A673 (cell line): ENCODE results near the gene SLC6A6. TPM values are rescaled to one million over a fixed set of nuclear protein-coding genes. Genes with fewer than 3 reads are reported as not detected.
A peak's percentile ranks its signal among the peaks of the same experiment; 100 is the strongest.

ENCODE experiments used
- BruUV-seq: library from RNA; stranded (reverse); fragments of 400-500 nt; replicated peaks from 2 replicates; lab custom pipeline; 2021; lab: Mats Ljungman, UMichigan
- CTCF ChIA-PET: fragments of 300-600 bp; sonication (Branson Sonifier 250); formaldehyde crosslinking; loops from one replicate; lab custom pipeline; 2022; ENCODE audit warnings: antibody characterized with exemption; lab: Charles Lee
- POLR2A ChIA-PET: fragments of 300-600 bp; sonication (Branson Sonifier 250); formaldehyde crosslinking; loops from one replicate; lab custom pipeline; 2022; ENCODE audit warnings: antibody characterized with exemption; ENCODE audit not compliant: low non-redundant PET; lab: Charles Lee
- DNase-seq: peaks from one replicate; pipeline ENCODE4 v3.0.0-alpha.2; 2015; ENCODE audit warnings: low spot score
- H3K27ac ChIP-seq: fragments of 200-600 bp; sonication (generic); 2 replicates; pipeline ENCODE4 v1.5.1; 2016; ENCODE audit warnings: mixed run types, low read depth, mild to moderate bottlenecking, mixed read lengths, antibody characterized with exemption, low read length; ENCODE audit not compliant: poor library complexity, severe bottlenecking
- H3K27me3 ChIP-seq: fragments of 200-600 bp; sonication (generic); replicated peaks from 2 replicates; pipeline ENCODE4 v1.6.1; 2017; ENCODE audit warnings: mixed run types, low read depth, mild to moderate bottlenecking, mixed read lengths, antibody characterized with exemption, low read length; ENCODE audit not compliant: insufficient read depth, poor library complexity
- H3K36me3 ChIP-seq: fragments of 200-600 bp; sonication (generic); 2 replicates; pipeline ENCODE4 v1.6.1; 2016; ENCODE audit warnings: mixed run types, mild to moderate bottlenecking, mixed read lengths, antibody characterized with exemption, low read length; ENCODE audit not compliant: insufficient read depth, poor library complexity, severe bottlenecking
- H3K4me1 ChIP-seq: fragments of 200-600 bp; sonication (generic); 2 replicates; pipeline ENCODE4 v1.6.1; 2017; ENCODE audit warnings: mixed run types, mild to moderate bottlenecking, mixed read lengths, antibody characterized with exemption, low read length; ENCODE audit not compliant: insufficient read depth, poor library complexity, severe bottlenecking
- H3K4me3 ChIP-seq: fragments of 200-600 bp; sonication (generic); 2 replicates; pipeline ENCODE4 v1.5.1; 2016; ENCODE audit warnings: low read depth, mixed run types, mild to moderate bottlenecking, mixed read lengths, low read length; ENCODE audit not compliant: poor library complexity, severe bottlenecking
- H3K9me3 ChIP-seq: fragments of 200-600 bp; sonication (generic); 2 replicates; pipeline ENCODE4 v1.6.1; 2016; ENCODE audit warnings: mixed run types, low read depth, mild to moderate bottlenecking, mixed read lengths, antibody characterized with exemption, low read length; ENCODE audit not compliant: poor library complexity, severe bottlenecking
- EZH2 ChIP-seq: fragments of 200-600 bp; sonication (generic); IDR thresholded peaks from 2 replicates; pipeline ENCODE4 v1.6.1; 2017; ENCODE audit warnings: borderline replicate concordance, low read depth, mild to moderate bottlenecking, mixed read lengths, antibody characterized with exemption, low read length; ENCODE audit not compliant: poor library complexity, severe bottlenecking
- intact Hi-C: fragments of 100-400 bp; cut with micrococcal nuclease; formaldehyde crosslinking; loops from one replicate; pipeline ENCODE4 v1.10.0; 2022; ENCODE audit not compliant: unreplicated experiment
- total RNA-seq: library from RNA; stranded (reverse); gene quantifications from 2 replicates; pipeline ENCODE4 v1.2.3, GENCODE V29; 2021
- TF ChIP-seq, protein P1 (sequence below): fragments of 300-800, 200-600 bp; sonication (generic); conservative IDR thresholded peaks from 2 replicates; pipeline ENCODE4 v1.5.1; 2017; ENCODE audit warnings: low read depth, mild to moderate bottlenecking, antibody characterized with exemption, low read length, moderate library complexity, mixed read lengths

Gene SLC6A6
- total RNA-seq, 1 experiment from 2014 or later: 55.1 TPM

DNA sequence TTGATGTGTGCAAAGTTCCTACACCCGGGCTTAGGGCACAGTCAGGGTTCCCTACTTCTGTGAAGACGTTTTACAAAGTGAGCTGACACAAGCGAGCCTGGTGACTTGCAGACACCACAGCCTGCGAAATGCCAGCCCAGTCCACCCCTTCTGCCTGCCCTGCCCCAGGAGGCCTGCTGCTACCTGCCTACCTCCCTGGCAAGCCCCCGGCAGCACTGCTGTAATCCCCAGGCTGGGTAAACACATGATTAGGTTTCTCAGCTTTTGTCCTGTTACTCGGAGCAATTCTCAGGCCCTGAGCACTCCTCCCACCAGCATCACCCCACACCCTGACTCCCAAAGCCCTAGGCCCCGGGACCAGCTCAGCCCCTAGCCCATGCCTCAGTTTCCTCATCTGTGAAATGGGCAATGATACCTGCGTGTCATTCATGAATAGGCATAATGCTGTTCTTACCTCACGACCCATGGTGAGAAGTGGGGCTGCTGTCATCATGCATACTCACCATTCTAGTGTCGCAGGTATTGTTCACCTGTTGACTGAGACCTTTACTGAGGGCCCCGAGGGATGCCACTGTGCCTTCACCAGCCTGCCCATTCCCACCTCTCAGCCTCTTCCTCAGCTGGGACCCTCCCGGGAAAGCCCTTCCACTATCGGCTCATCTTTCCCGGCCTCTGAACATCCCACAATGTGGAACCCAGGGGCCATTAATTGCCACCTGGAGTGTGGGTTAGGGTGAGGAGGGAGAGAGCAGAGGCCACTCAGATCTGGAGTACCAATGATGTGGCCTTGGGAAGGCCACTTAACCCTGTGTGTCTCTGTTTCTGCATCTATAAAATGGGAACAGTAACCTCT lies 31.5 kb upstream of the SLC6A6 start:
- Histone ChIP-seq H3K27ac (no peak overlapping the region), H3K4me1 (peaks cover 8% of the 10 kb centered on the region), H3K4me3 (no peak overlapping the region), H3K36me3 (no peaks in the 10 kb centered on the region), H3K27me3 (no peaks in the 10 kb centered on the region), H3K9me3 (no peaks in the 10 kb centered on the region)
- ChIA-PET POLR2A (no interaction called here), CTCF (no interaction called here)
- no peak for TF ChIP-seq EZH2
- TF ChIP-seq, protein P1, sequence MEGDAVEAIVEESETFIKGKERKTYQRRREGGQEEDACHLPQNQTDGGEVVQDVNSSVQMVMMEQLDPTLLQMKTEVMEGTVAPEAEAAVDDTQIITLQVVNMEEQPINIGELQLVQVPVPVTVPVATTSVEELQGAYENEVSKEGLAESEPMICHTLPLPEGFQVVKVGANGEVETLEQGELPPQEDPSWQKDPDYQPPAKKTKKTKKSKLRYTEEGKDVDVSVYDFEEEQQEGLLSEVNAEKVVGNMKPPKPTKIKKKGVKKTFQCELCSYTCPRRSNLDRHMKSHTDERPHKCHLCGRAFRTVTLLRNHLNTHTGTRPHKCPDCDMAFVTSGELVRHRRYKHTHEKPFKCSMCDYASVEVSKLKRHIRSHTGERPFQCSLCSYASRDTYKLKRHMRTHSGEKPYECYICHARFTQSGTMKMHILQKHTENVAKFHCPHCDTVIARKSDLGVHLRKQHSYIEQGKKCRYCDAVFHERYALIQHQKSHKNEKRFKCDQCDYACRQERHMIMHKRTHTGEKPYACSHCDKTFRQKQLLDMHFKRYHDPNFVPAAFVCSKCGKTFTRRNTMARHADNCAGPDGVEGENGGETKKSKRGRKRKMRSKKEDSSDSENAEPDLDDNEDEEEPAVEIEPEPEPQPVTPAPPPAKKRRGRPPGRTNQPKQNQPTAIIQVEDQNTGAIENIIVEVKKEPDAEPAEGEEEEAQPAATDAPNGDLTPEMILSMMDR: no peak
- no peak for DNase-seq
- no TSS peak for BruUV-seq
- intact Hi-C loops: no loop called here

- TF ChIP-seq EZH2: no peak
- TF ChIP-seq, protein P1: no peak
- Histone ChIP-seq H3K9me3 (no peaks in the 10 kb centered on the region), H3K36me3 (no peaks in the 10 kb centered on the region), H3K4me3 (no peak overlapping the region), H3K4me1 (peaks cover 8% of the 10 kb centered on the region), H3K27ac (no peak overlapping the region), H3K27me3 (no peaks in the 10 kb centered on the region)
- ChIA-PET CTCF (no interaction called here), POLR2A (no interaction called here)
- no TSS peak for BruUV-seq
- intact Hi-C loops: no loop called here
- peak; percentile 74 for DNase-seq
Measured at GRCh38 chr3:14371573-14372474, 30.6 kb upstream of the SLC6A6 start.

DNA sequence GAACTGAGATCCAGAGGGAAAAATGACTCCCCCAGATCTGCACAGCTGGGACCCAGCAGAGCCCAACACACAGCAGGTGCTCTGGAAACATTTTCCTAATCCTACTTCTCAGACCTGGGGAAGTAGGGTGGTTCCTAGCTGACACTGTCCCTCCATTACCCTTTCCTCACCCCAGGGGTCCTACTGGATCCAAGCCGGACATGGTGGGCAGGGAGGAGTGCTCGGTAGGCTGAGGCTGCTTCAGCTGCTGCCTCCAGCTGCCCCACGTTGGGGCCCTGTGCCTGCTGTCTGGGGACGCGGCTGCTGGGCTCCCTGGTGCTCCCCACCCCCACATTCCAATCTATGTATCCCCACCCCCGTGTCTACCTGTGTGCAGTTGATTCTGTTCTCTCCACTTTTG lies 29.8 kb upstream of the SLC6A6 start:
- no peaks in the 10 kb centered on the region for H3K27me3 ChIP-seq
- no peaks in the 10 kb centered on the region for H3K36me3 ChIP-seq
- no peak overlapping the region for H3K27ac ChIP-seq
- H3K4me3 ChIP-seq: no peak overlapping the region
- DNase-seq: no peak
- CTCF ChIA-PET: no interaction called here
- peaks cover 8% of the 10 kb centered on the region for H3K4me1 ChIP-seq
- TF ChIP-seq, protein P1: no peak
- no peak for TF ChIP-seq EZH2
- POLR2A ChIA-PET: no interaction called here
- intact Hi-C loops: no loop called here
- no TSS peak for BruUV-seq
- no peaks in the 10 kb centered on the region for H3K9me3 ChIP-seq
